ENCODE data around the gene WDR62.

- no peak for TF ChIP-seq CTCF (IDR thresholded peaks at IDR 0.05)
- TF ChIP-seq POLR2A (IDR thresholded peaks at IDR 0.05), result no peak
Observed at GRCh38 chr19:36099166-36099785, 44.6 kb downstream of the WDR62 start.
